H9 (cell line): ENCODE measurements around the gene BMP3. TPM values are rescaled to one million over a fixed set of nuclear protein-coding genes. Genes with fewer than 3 reads are reported as not detected.

ENCODE experiments used
- DNase-seq: peaks from one replicate; pipeline ENCODE4 v3.0.0-alpha.2; 2017
- H2AFZ ChIP-seq: one replicate; pipeline ENCODE4 v1.6.1; 2013; ENCODE audit warnings: mild to moderate bottlenecking, low read length, control low read depth, moderate library complexity
- H2AK5ac ChIP-seq: 2 replicates; pipeline ENCODE4 v1.6.1; 2013; ENCODE audit warnings: low read length, control low read depth, mixed read lengths; ENCODE audit not compliant: insufficient read length
- H2BK120ac ChIP-seq: one replicate; pipeline ENCODE4 v1.6.1; 2013; ENCODE audit warnings: low read depth, mild to moderate bottlenecking, low read length, control low read depth, inconsistent platforms; ENCODE audit not compliant: poor library complexity, severe bottlenecking
- H2BK12ac ChIP-seq: 2 replicates; pipeline ENCODE4 v1.6.1; 2013; ENCODE audit warnings: low read length, control low read depth, mixed read lengths, low read depth; ENCODE audit not compliant: insufficient read length
- H2BK15ac ChIP-seq: 2 replicates; pipeline ENCODE4 v1.6.1; 2013; ENCODE audit warnings: low read depth, low read length, control low read depth
- H2BK20ac ChIP-seq: one replicate; pipeline ENCODE4 v1.6.1; 2013; ENCODE audit warnings: low read depth, mild to moderate bottlenecking, low read length, control low read depth, inconsistent platforms; ENCODE audit not compliant: poor library complexity, severe bottlenecking
- H2BK5ac ChIP-seq: 2 replicates; pipeline ENCODE4 v1.6.1; 2013; ENCODE audit warnings: low read length, control low read depth, mixed read lengths; ENCODE audit not compliant: insufficient read length
- H3K14ac ChIP-seq: 2 replicates; pipeline ENCODE4 v1.6.1; 2013; ENCODE audit warnings: low read length, control low read depth; ENCODE audit not compliant: insufficient read depth
- H3K18ac ChIP-seq: 2 replicates; pipeline ENCODE4 v1.6.1; 2013; ENCODE audit warnings: low read depth, mild to moderate bottlenecking, mixed read lengths, low read length, control low read depth; ENCODE audit not compliant: insufficient read length
- H3K23ac ChIP-seq: 2 replicates; pipeline ENCODE4 v1.6.1; 2013; ENCODE audit warnings: low read length, control low read depth, mixed read lengths, low read depth; ENCODE audit not compliant: insufficient read length
- H3K23me2 ChIP-seq: 2 replicates; pipeline ENCODE4 v1.6.1; 2013; ENCODE audit warnings: low read depth, mild to moderate bottlenecking, mixed read lengths, low read length, control low read depth; ENCODE audit not compliant: insufficient read length, poor library complexity, severe bottlenecking
- H3K27ac ChIP-seq: 2 replicates; pipeline ENCODE4 v1.5.1; 2013; ENCODE audit warnings: low read length, control low read depth, mixed read lengths, low read depth; ENCODE audit not compliant: insufficient read length
- H3K27me3 ChIP-seq: 2 replicates; pipeline ENCODE4 v1.6.1; 2013; ENCODE audit warnings: low read length, control low read depth, inconsistent platforms; ENCODE audit not compliant: insufficient read depth
- H3K4ac ChIP-seq: 2 replicates; pipeline ENCODE4 v1.6.1; 2013; ENCODE audit warnings: low read depth, mild to moderate bottlenecking, control low read depth, inconsistent platforms, low read length, moderate library complexity
- H3K4me1 ChIP-seq: 2 replicates; pipeline ENCODE4 v1.6.1; 2013; ENCODE audit warnings: low read length, control low read depth, inconsistent platforms; ENCODE audit not compliant: insufficient read depth
- H3K4me2 ChIP-seq: 2 replicates; pipeline ENCODE4 v1.6.1; 2013; ENCODE audit warnings: low read length, control low read depth, mixed read lengths; ENCODE audit not compliant: insufficient read length, insufficient read depth
- H3K56ac ChIP-seq: 2 replicates; pipeline ENCODE4 v1.6.1; 2013; ENCODE audit warnings: low read depth, mild to moderate bottlenecking, mixed read lengths, low read length, control low read depth; ENCODE audit not compliant: insufficient read length
- H3K79me1 ChIP-seq: 2 replicates; pipeline ENCODE4 v1.6.1; 2013; ENCODE audit warnings: low read depth, mild to moderate bottlenecking, moderate library complexity, low read length, control low read depth, inconsistent platforms; ENCODE audit not compliant: insufficient read depth, poor library complexity, severe bottlenecking
- H3K79me2 ChIP-seq: 2 replicates; pipeline ENCODE4 v1.6.1; 2013; ENCODE audit warnings: low read length, control low read depth, inconsistent platforms; ENCODE audit not compliant: insufficient read depth
- H3K9ac ChIP-seq: 2 replicates; pipeline ENCODE4 v1.6.1; 2013; ENCODE audit warnings: low read length, control low read depth, mixed read lengths; ENCODE audit not compliant: insufficient read length; ENCODE audit errors: extremely low read depth
- H3K9me3 ChIP-seq: one replicate; pipeline ENCODE4 v1.6.1; 2013; ENCODE audit warnings: low read depth, low read length, inconsistent platforms; ENCODE audit not compliant: control insufficient read depth
- H3T11ph ChIP-seq: one replicate; pipeline ENCODE4 v1.6.1; 2013; ENCODE audit warnings: mild to moderate bottlenecking, low read length, control low read depth, inconsistent platforms
- H4K20me1 ChIP-seq: one replicate; pipeline ENCODE4 v1.6.1; 2013; ENCODE audit not compliant: control insufficient read depth, insufficient read length, insufficient read depth
- H4K5ac ChIP-seq: 2 replicates; pipeline ENCODE4 v1.6.1; 2013; ENCODE audit warnings: low read depth, mild to moderate bottlenecking, mixed read lengths, low read length, control low read depth; ENCODE audit not compliant: insufficient read length
- H4K8ac ChIP-seq: replicated peaks from 2 replicates; pipeline ENCODE4 v1.6.1; 2013; ENCODE audit warnings: low read length, control low read depth, mixed read lengths, low read depth; ENCODE audit not compliant: insufficient read length
- H4K91ac ChIP-seq: 2 replicates; pipeline ENCODE4 v1.6.1; 2013; ENCODE audit warnings: low read depth, mild to moderate bottlenecking, moderate library complexity, mixed read lengths, low read length, control low read depth; ENCODE audit not compliant: insufficient read length
- H3K27ac Mint-ChIP-seq, 3 experiments: 2 replicates in 2 of 3; 3 replicates in 1 of 3; pipeline ENCODE4 v1.8.0; 2020 to 2021; ENCODE audit warnings: mixed read lengths in 3 of 3, mild to moderate bottlenecking in 1 of 3, moderate library complexity in 1 of 3
- H3K27me3 Mint-ChIP-seq: 2 replicates; pipeline ENCODE4 v1.8.0; 2021; ENCODE audit warnings: low read depth, mild to moderate bottlenecking, moderate library complexity, mixed read lengths
- H3K36me3 Mint-ChIP-seq, 3 experiments: 2 replicates in 2 of 3; 3 replicates in 1 of 3; pipeline ENCODE4 v1.8.0; 2020 to 2021; ENCODE audit warnings: low read depth in 3 of 3, mixed read lengths in 3 of 3; ENCODE audit not compliant: insufficient read depth in 1 of 3
- H3K4me1 Mint-ChIP-seq, 2 experiments: 2 replicates each; pipeline ENCODE4 v1.8.0; 2020; ENCODE audit warnings: mixed read lengths in 2 of 2
- H3K4me3 Mint-ChIP-seq, 2 experiments: 2 replicates in 1 of 2; 3 replicates in 1 of 2; pipeline ENCODE4 v1.8.0; 2020 to 2021; ENCODE audit warnings: mild to moderate bottlenecking in 2 of 2, mixed read lengths in 2 of 2, moderate library complexity in 1 of 2
- H3K9me3 Mint-ChIP-seq, 2 experiments: 2 replicates in 1 of 2; 3 replicates in 1 of 2; pipeline ENCODE4 v1.8.0; 2020; ENCODE audit warnings: mild to moderate bottlenecking in 2 of 2, mixed read lengths in 2 of 2, moderate library complexity in 1 of 2
- WGBS: extraction: QIAGEN DNeasy Blood & Tissue Kit; methylation state at CpG from one replicate; pipeline ENCODE4 v1.1.7; 2013; ENCODE audit warnings: missing lambda C conversion rate, low lambda C conversion rate, mixed read lengths; ENCODE audit not compliant: insufficient read length; ENCODE audit errors: extremely low coverage; 5-methylcytosine and 5-hydroxymethylcytosine counted together
- total RNA-seq: library from RNA; stranded (reverse); gene quantifications from 2 replicates; pipeline ENCODE4 v1.2.1, GENCODE V29; 2021
- TF ChIP-seq, protein P1 (sequence below): fragments of 200-600 bp; sonication (generic); conservative IDR thresholded peaks from 3 replicates; pipeline ENCODE4 v1.8.0; 2021; ENCODE audit warnings: antibody characterized with exemption, mild to moderate bottlenecking

BMP3 gene
- total RNA-seq, 1 experiment from 2014 or later, result not detected

DNA sequence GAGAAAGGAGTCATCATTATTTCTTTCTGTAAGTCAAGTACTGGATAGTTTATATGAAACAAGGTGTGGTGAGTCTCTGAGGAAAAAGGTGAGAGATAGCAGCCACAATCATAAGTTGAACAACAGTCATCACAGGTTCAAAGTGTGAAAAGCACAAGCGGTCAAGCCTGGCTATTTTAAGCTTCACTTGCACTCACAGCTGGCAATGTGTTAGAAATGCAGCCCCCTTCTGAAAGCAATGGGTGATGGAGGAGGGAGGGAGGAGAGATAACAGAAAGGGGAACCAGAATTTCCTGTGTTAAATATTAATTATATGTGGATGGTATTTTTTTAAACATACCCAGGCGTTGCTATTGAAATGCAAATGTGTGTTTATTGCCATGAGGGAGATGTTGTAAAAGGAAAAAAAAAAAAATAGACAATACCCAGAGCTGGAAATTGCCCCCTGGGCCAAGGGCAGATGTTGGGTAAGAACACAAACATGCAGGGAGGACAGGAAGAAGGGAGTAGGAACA lies 26.9 kb upstream of the BMP3 start:
- Histone ChIP-seq H3T11ph (no peak overlapping the region), H2BK5ac (no peak overlapping the region), H3K4me1 (no peaks in the 10 kb centered on the region), H3K9ac (no peak overlapping the region), H2BK15ac (no peak overlapping the region), H3K23ac (no peak overlapping the region), H3K56ac (no peak overlapping the region), H3K27me3 (no peaks in the 10 kb centered on the region), H2AK5ac (no peak overlapping the region), H3K4ac (no peak overlapping the region), H3K79me2 (no peaks in the 10 kb centered on the region), H4K5ac (no peak overlapping the region), H3K79me1 (no peaks in the 10 kb centered on the region), H3K9me3 (no peaks in the 10 kb centered on the region), H2AFZ (no peak overlapping the region), H3K23me2 (no peaks in the 10 kb centered on the region), H2BK12ac (no peak overlapping the region), H3K18ac (no peak overlapping the region), H2BK20ac (no peak overlapping the region), H3K14ac (no peak overlapping the region), H4K20me1 (no peaks in the 10 kb centered on the region), H2BK120ac (no peak overlapping the region), H4K8ac (no peak overlapping the region), H4K91ac (no peak overlapping the region), H3K27ac (no peak overlapping the region), H3K4me2 (no peak overlapping the region)
- Mint-ChIP-seq H3K27ac (no peak overlapping the region; a peak in 1 of 7 replicates), H3K4me3 (no peak overlapping the region), H3K27me3 (no peaks in the 10 kb centered on the region), H3K4me1 (peaks cover 5 to 10% of the 10 kb centered on the region in 2 experiments; a peak in 3 of 4 replicates), H3K36me3 (peaks cover 0 to 5% (median 4%) of the 10 kb centered on the region in 3 experiments; a peak in 2 of 7 replicates), H3K9me3 (peaks cover 0 to 5% of the 10 kb centered on the region in 2 experiments; a peak in 3 of 5 replicates)
- TF ChIP-seq, protein P1, sequence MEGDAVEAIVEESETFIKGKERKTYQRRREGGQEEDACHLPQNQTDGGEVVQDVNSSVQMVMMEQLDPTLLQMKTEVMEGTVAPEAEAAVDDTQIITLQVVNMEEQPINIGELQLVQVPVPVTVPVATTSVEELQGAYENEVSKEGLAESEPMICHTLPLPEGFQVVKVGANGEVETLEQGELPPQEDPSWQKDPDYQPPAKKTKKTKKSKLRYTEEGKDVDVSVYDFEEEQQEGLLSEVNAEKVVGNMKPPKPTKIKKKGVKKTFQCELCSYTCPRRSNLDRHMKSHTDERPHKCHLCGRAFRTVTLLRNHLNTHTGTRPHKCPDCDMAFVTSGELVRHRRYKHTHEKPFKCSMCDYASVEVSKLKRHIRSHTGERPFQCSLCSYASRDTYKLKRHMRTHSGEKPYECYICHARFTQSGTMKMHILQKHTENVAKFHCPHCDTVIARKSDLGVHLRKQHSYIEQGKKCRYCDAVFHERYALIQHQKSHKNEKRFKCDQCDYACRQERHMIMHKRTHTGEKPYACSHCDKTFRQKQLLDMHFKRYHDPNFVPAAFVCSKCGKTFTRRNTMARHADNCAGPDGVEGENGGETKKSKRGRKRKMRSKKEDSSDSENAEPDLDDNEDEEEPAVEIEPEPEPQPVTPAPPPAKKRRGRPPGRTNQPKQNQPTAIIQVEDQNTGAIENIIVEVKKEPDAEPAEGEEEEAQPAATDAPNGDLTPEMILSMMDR, result no peak
- DNase-seq, result no peak
- no CpG with 5 or more reads among the region's 2 CpGs for WGBS
